ENCODE measurements around the gene DGKZ. TPM values are rescaled to one million over a fixed set of nuclear protein-coding genes. Genes with fewer than 3 reads are reported as not detected.

The DGKZ gene
- total RNA-seq, 2 donors from 2014 or later: 194 to 196 TPM

GRCh38 chr11:46308631-46309419 is 38.4 kb upstream of the DGKZ start:
- Mint-ChIP-seq H3K36me3 (ENCODE audit: low read depth) (no peaks in the 10 kb centered on the region), H3K27me3 (no peaks in the 10 kb centered on the region), H3K4me1 (peaks cover 14% of the 10 kb centered on the region), H3K4me3 (no peak overlapping the region), H3K27ac (peak overlapping the region; percentile 16)
- ATAC-seq: peak; percentile 76
- peak; percentile 39 to 54 (median 43) for DNase-seq
- H3K9me3 ChIP-seq (ENCODE audit: control insufficient read depth, low read length, poor library complexity, severe bottlenecking): no peaks in the 10 kb centered on the region

GRCh38 chr11:46309814-46310259 is 37.4 kb upstream of the DGKZ start:
- Mint-ChIP-seq H3K4me3 (no peak overlapping the region), H3K4me1 (peaks cover 15% of the 10 kb centered on the region), H3K36me3 (ENCODE audit: low read depth) (no peaks in the 10 kb centered on the region), H3K27me3 (no peaks in the 10 kb centered on the region), H3K27ac (no peak overlapping the region)
- DNase-seq: no peak
- no peaks in the 10 kb centered on the region for H3K9me3 ChIP-seq (ENCODE audit: control insufficient read depth, low read length, poor library complexity, severe bottlenecking)
- ATAC-seq: no peak

GRCh38 chr11:46315033-46315738 is 32.1 kb upstream of the DGKZ start:
- peak overlapping the region; percentile 43 for H3K27ac Mint-ChIP-seq
- H3K4me3 Mint-ChIP-seq: no peak overlapping the region

GRCh38 chr11:46315783-46316563 is 31.3 kb upstream of the DGKZ start:
- no peak for DNase-seq
- peaks cover 4% of the 10 kb centered on the region for H3K27me3 Mint-ChIP-seq
- H3K9me3 ChIP-seq (ENCODE audit: control insufficient read depth, low read length, poor library complexity, severe bottlenecking): no peaks in the 10 kb centered on the region
- H3K4me1 Mint-ChIP-seq: peaks cover 26% of the 10 kb centered on the region
- no peak overlapping the region for H3K27ac Mint-ChIP-seq
- H3K4me3 Mint-ChIP-seq: no peak overlapping the region
- peaks cover 2% of the 10 kb centered on the region for H3K36me3 Mint-ChIP-seq (ENCODE audit: low read depth)
- ATAC-seq: no peak

More at GRCh38 chr11:46315033-46315738, 32.1 kb upstream of the DGKZ start:
- Mint-ChIP-seq H3K36me3 (ENCODE audit: low read depth) (no peaks in the 10 kb centered on the region), H3K27me3 (peaks cover 4% of the 10 kb centered on the region), H3K4me1 (peaks cover 24% of the 10 kb centered on the region)
- ATAC-seq (peak; percentile 87), DNase-seq (peak; percentile 50 to 68 (median 55))
- no peaks in the 10 kb centered on the region for H3K9me3 ChIP-seq (ENCODE audit: control insufficient read depth, low read length, poor library complexity, severe bottlenecking)

GRCh38 chr11:46319074-46319453 is 28.2 kb upstream of the DGKZ start:
- DNase-seq (no peak), ATAC-seq (no peak)
- H3K4me1 Mint-ChIP-seq: peaks cover 26% of the 10 kb centered on the region
- no peaks in the 10 kb centered on the region for H3K9me3 ChIP-seq (ENCODE audit: control insufficient read depth, low read length, poor library complexity, severe bottlenecking)
- H3K4me3 Mint-ChIP-seq: peak overlapping the region; percentile 87
- H3K27ac Mint-ChIP-seq: peak overlapping the region; percentile 67
- peaks cover 4% of the 10 kb centered on the region for H3K27me3 Mint-ChIP-seq
- peaks cover 2% of the 10 kb centered on the region for H3K36me3 Mint-ChIP-seq (ENCODE audit: low read depth)

- Mint-ChIP-seq H3K4me1 (peaks cover 20% of the 10 kb centered on the region), H3K27me3 (peaks cover 3% of the 10 kb centered on the region), H3K4me3 (no peak overlapping the region), H3K36me3 (ENCODE audit: low read depth) (peaks cover 3% of the 10 kb centered on the region), H3K27ac (no peak overlapping the region)
- no peaks in the 10 kb centered on the region for H3K9me3 ChIP-seq (ENCODE audit: control insufficient read depth, low read length, poor library complexity, severe bottlenecking)
- no peak for ATAC-seq
- no peak for DNase-seq
These were observed 25.5 kb upstream of the DGKZ start for GRCh38 chr11:46321757-46322156.

- H3K27me3 Mint-ChIP-seq: peaks cover 5% of the 10 kb centered on the region
- H3K4me1 Mint-ChIP-seq: peaks cover 16% of the 10 kb centered on the region
- no peak overlapping the region for H3K27ac Mint-ChIP-seq
- H3K36me3 Mint-ChIP-seq (ENCODE audit: low read depth): peaks cover 5% of the 10 kb centered on the region
- DNase-seq (no peak), ATAC-seq (no peak)
- no peaks in the 10 kb centered on the region for H3K9me3 ChIP-seq (ENCODE audit: control insufficient read depth, low read length, poor library complexity, severe bottlenecking)
- no peak overlapping the region for H3K4me3 Mint-ChIP-seq
These were observed 24.5 kb upstream of the DGKZ start for GRCh38 chr11:46322759-46323158.

- peak overlapping the region; percentile 9 for H3K4me3 Mint-ChIP-seq
- H3K27ac Mint-ChIP-seq: no peak overlapping the region
- DNase-seq (no peak), ATAC-seq (no peak)
- peaks cover 25% of the 10 kb centered on the region for H3K4me1 Mint-ChIP-seq
- peaks cover 5% of the 10 kb centered on the region for H3K27me3 Mint-ChIP-seq
- H3K9me3 ChIP-seq (ENCODE audit: control insufficient read depth, low read length, poor library complexity, severe bottlenecking): no peaks in the 10 kb centered on the region
- peaks cover 3% of the 10 kb centered on the region for H3K36me3 Mint-ChIP-seq (ENCODE audit: low read depth)
These were observed 20.3 kb upstream of the DGKZ start for GRCh38 chr11:46326813-46327416.

GRCh38 chr11:46327829-46328228 is 19.4 kb upstream of the DGKZ start:
- H3K9me3 ChIP-seq (ENCODE audit: control insufficient read depth, low read length, poor library complexity, severe bottlenecking): no peaks in the 10 kb centered on the region
- peaks cover 5% of the 10 kb centered on the region for H3K27me3 Mint-ChIP-seq
- ATAC-seq: no peak
- DNase-seq: no peak
- H3K36me3 Mint-ChIP-seq (ENCODE audit: low read depth): peaks cover 3% of the 10 kb centered on the region
- peaks cover 26% of the 10 kb centered on the region for H3K4me1 Mint-ChIP-seq
- peak overlapping the region; percentile 47 for H3K27ac Mint-ChIP-seq
- H3K4me3 Mint-ChIP-seq: no peak overlapping the region

GRCh38 chr11:46330154-46330553 is 17.1 kb upstream of the DGKZ start:
- DNase-seq (no peak), ATAC-seq (no peak)
- Mint-ChIP-seq H3K4me1 (peaks cover 34% of the 10 kb centered on the region), H3K27ac (peak overlapping the region; percentile 94), H3K27me3 (peaks cover 5% of the 10 kb centered on the region), H3K4me3 (peak overlapping the region; percentile 88), H3K36me3 (ENCODE audit: low read depth) (peaks cover 3% of the 10 kb centered on the region)
- no peaks in the 10 kb centered on the region for H3K9me3 ChIP-seq (ENCODE audit: control insufficient read depth, low read length, poor library complexity, severe bottlenecking)

- ATAC-seq: no peak
- peaks cover 35% of the 10 kb centered on the region for H3K4me1 Mint-ChIP-seq
- H3K27ac Mint-ChIP-seq: peak overlapping the region; percentile 94
- H3K27me3 Mint-ChIP-seq: peaks cover 5% of the 10 kb centered on the region
- H3K36me3 Mint-ChIP-seq (ENCODE audit: low read depth): peaks cover 3% of the 10 kb centered on the region
- H3K4me3 Mint-ChIP-seq: peak overlapping the region; percentile 88
- no peaks in the 10 kb centered on the region for H3K9me3 ChIP-seq (ENCODE audit: control insufficient read depth, low read length, poor library complexity, severe bottlenecking)
- no peak for DNase-seq
These were observed 16.5 kb upstream of the DGKZ start for GRCh38 chr11:46330563-46331281.

GRCh38 chr11:46331282-46331984 is 15.8 kb upstream of the DGKZ start:
- Mint-ChIP-seq H3K27ac (peak overlapping the region; percentile 94), H3K4me1 (peaks cover 39% of the 10 kb centered on the region)

More at GRCh38 chr11:46331282-46331984, 15.8 kb upstream of the DGKZ start:
- Mint-ChIP-seq H3K4me3 (peak overlapping the region; percentile 88), H3K36me3 (ENCODE audit: low read depth) (peaks cover 3% of the 10 kb centered on the region), H3K27me3 (peaks cover 5% of the 10 kb centered on the region)
- DNase-seq: no peak
- H3K9me3 ChIP-seq (ENCODE audit: control insufficient read depth, low read length, poor library complexity, severe bottlenecking): no peaks in the 10 kb centered on the region
- ATAC-seq: peak; percentile 89

All from T-helper 17 cell (primary cell).